HepG2 (cell line): ENCODE measurements around the gene SLC29A1. TPM values are rescaled to one million over a fixed set of nuclear protein-coding genes. Genes with fewer than 3 reads are reported as not detected.

ENCODE experiments used
- CCDC6 ChIP-seq: sonication (generic); formaldehyde crosslinking; IDR thresholded peaks from 2 replicates; pipeline ENCODE4 v1.8.1; 2022; ENCODE audit warnings: mild to moderate bottlenecking, missing genetic modification reagents, moderate library complexity
- ELF3 ChIP-seq: IDR thresholded peaks from 2 replicates; pipeline ENCODE4 v1.6.1; 2016; ENCODE audit warnings: missing genetic modification reagents, missing compliant biosample characterization
- KDM5B ChIP-seq: sonication (generic); formaldehyde crosslinking; IDR thresholded peaks from 2 replicates; pipeline ENCODE4 v1.4.0; 2020; ENCODE audit warnings: missing genetic modification reagents, mild to moderate bottlenecking, borderline replicate concordance
- KLF6 ChIP-seq: IDR thresholded peaks from 2 replicates; pipeline ENCODE4 v1.8.0; 2016; ENCODE audit warnings: missing biosample characterization, missing genetic modification reagents
- NFE2L2 ChIP-seq: fragments of 150-350 bp; IDR thresholded peaks from 2 replicates; pipeline ENCODE4 v1.6.1; 2014; ENCODE audit warnings: low read length
- NR0B2 ChIP-seq: sonication (generic); formaldehyde crosslinking; IDR thresholded peaks from 2 replicates; pipeline ENCODE4 v1.4.0; 2020; ENCODE audit warnings: mild to moderate bottlenecking, missing genetic modification reagents
- PAX8 ChIP-seq: sonication (generic); formaldehyde crosslinking; IDR thresholded peaks from 2 replicates; pipeline ENCODE4 v1.8.0; 2022; ENCODE audit warnings: mild to moderate bottlenecking, missing genetic modification reagents, borderline replicate concordance
- PITX1 ChIP-seq: sonication (generic); formaldehyde crosslinking; IDR thresholded peaks from 2 replicates; pipeline ENCODE4 v1.5.1; 2020; ENCODE audit warnings: mild to moderate bottlenecking, missing genetic modification reagents
- RBM39 ChIP-seq: fragments of 200-400 bp; formaldehyde crosslinking; IDR thresholded peaks from one replicate; pipeline ENCODE4 v1.6.1; 2018; ENCODE audit warnings: antibody characterized with exemption, mild to moderate bottlenecking, low read depth, low read length; ENCODE audit not compliant: poor library complexity, severe bottlenecking
- RFX1 ChIP-seq: fragments of 450-650 bp; IDR thresholded peaks from 2 replicates; pipeline ENCODE4 v1.6.1; 2017
- SNAPC2 ChIP-seq: sonication (generic); formaldehyde crosslinking; IDR thresholded peaks from 2 replicates; pipeline ENCODE4 v1.8.1; 2022; ENCODE audit warnings: mild to moderate bottlenecking, missing genetic modification reagents
- TFDP2 ChIP-seq: sonication (generic); formaldehyde crosslinking; IDR thresholded peaks from 2 replicates; pipeline ENCODE4 v1.4.0; 2020; ENCODE audit warnings: missing genetic modification reagents
- TOE1 ChIP-seq: sonication (generic); formaldehyde crosslinking; IDR thresholded peaks from 2 replicates; pipeline ENCODE4 v1.4.0; 2020; ENCODE audit warnings: mild to moderate bottlenecking, missing genetic modification reagents
- U2AF2 ChIP-seq: fragments of 200-400 bp; formaldehyde crosslinking; IDR thresholded peaks from 2 replicates; pipeline ENCODE4 v1.6.1; 2017; ENCODE audit warnings: low read depth, mild to moderate bottlenecking, low read length
- ZNF230 ChIP-seq: sonication (generic); formaldehyde crosslinking; IDR thresholded peaks from 2 replicates; pipeline ENCODE4 v1.4.0; 2020; ENCODE audit warnings: mild to moderate bottlenecking, missing genetic modification reagents
- ZNF274 ChIP-seq: sonication (generic); formaldehyde crosslinking; IDR thresholded peaks from 2 replicates; pipeline ENCODE4 v1.5.1; 2020; ENCODE audit warnings: mild to moderate bottlenecking, missing genetic modification reagents
- ZNF564 ChIP-seq: sonication (generic); formaldehyde crosslinking; IDR thresholded peaks from 2 replicates; pipeline ENCODE4 v1.8.1; 2023; ENCODE audit warnings: mild to moderate bottlenecking, missing genetic modification reagents
- ZNF605 ChIP-seq: sonication (generic); formaldehyde crosslinking; IDR thresholded peaks from 2 replicates; pipeline ENCODE4 v1.8.0; 2022; ENCODE audit warnings: mild to moderate bottlenecking, missing genetic modification reagents
- ZNF781 ChIP-seq: sonication (generic); formaldehyde crosslinking; IDR thresholded peaks from 2 replicates; pipeline ENCODE4 v1.5.1; 2020; ENCODE audit warnings: borderline replicate concordance, mild to moderate bottlenecking, missing genetic modification reagents; ENCODE audit errors: not compliant biosample characterization
- ZNF790 ChIP-seq: sonication (generic); formaldehyde crosslinking; IDR thresholded peaks from 2 replicates; pipeline ENCODE4 v1.8.0; 2022; ENCODE audit warnings: missing genetic modification reagents, mild to moderate bottlenecking, borderline replicate concordance
- ZNF792 ChIP-seq: IDR thresholded peaks from 2 replicates; pipeline ENCODE4 v1.6.1; 2016
- ZNF878 ChIP-seq: sonication (generic); formaldehyde crosslinking; IDR thresholded peaks from 2 replicates; pipeline ENCODE4 v1.8.1; 2023; ENCODE audit warnings: mild to moderate bottlenecking, missing genetic modification reagents, moderate library complexity
- ZUFSP ChIP-seq: sonication (generic); formaldehyde crosslinking; IDR thresholded peaks from 2 replicates; pipeline ENCODE4 v1.9.0; 2021; ENCODE audit warnings: missing genetic modification reagents, mild to moderate bottlenecking, borderline replicate concordance
- ZXDC ChIP-seq: sonication (generic); formaldehyde crosslinking; IDR thresholded peaks from 2 replicates; pipeline ENCODE4 v1.5.0; 2020; ENCODE audit warnings: mild to moderate bottlenecking, missing genetic modification reagents
- polyA plus RNA-seq, 8 experiments: library from polyadenylated mRNA; depleted of rRNA in 3 of 8; stranded (reverse) in 7 of 8; unstranded in 1 of 8; fragments of >200 nt; fragmentation: Illumina TruSeq in 4 of 8; extraction: Trizol in 4 of 8; gene quantifications; 2 replicates each; pipeline versions ENCODE4 v1.2.1 to v1.2.3, GENCODE V29; 2011 to 2016; ENCODE audit warnings: low read depth in 4 of 8, missing spikeins in 1 of 8, mixed read lengths in 1 of 8; ENCODE audit not compliant: insufficient read depth in 1 of 8
- total RNA-seq, 5 experiments: library from RNA; depleted of rRNA; stranded (reverse); fragments of >200 nt; fragmentation: Illumina TruSeq; extraction: Trizol; gene quantifications; 2 replicates each; pipeline ENCODE4 v1.2.3, GENCODE V29; 2016; ENCODE audit warnings: low read depth in 1 of 5

The SLC29A1 gene
- total and polyA plus RNA-seq, 2 of the 13 experiments (the other 11 are each of a cell fraction or from before 2014, with no cell fraction given), result 43.2 to 106 TPM

- TF ChIP-seq ZNF781 (CRISPR knock-in tag) (peak; percentile 50), PITX1 (0 out of 2 replicates have a peak, but pooled peaks have one; percentile 26), SNAPC2 (CRISPR knock-in tag) (no peak), ZNF878 (CRISPR knock-in tag) (peak; percentile 25; the same call in 1 of the 2 replicates), ZUFSP (CRISPR knock-in tag) (no peak), RBM39 (peak; percentile 95), ZNF792 (CRISPR knock-in tag) (no peak; the same call in 1 of the 2 replicates), KLF6 (CRISPR knock-in tag) (0 out of 2 replicates have a peak, but pooled peaks have one; percentile 67), PAX8 (CRISPR knock-in tag) (0 out of 2 replicates have a peak, but pooled peaks have one; percentile 6), ZNF564 (CRISPR knock-in tag) (0 out of 2 replicates have a peak, but pooled peaks have one; percentile 17), ZNF605 (CRISPR knock-in tag) (no peak), ELF3 (no peak), TOE1 (CRISPR knock-in tag) (no peak), ZNF274 (peak; percentile 70; the same call in 1 of the 2 replicates), CCDC6 (no peak), ZNF230 (CRISPR knock-in tag) (peak; percentile 54; the same call in 1 of the 2 replicates), TFDP2 (peak; percentile 37), NFE2L2 (peak; percentile 42; the same call in 1 of the 2 replicates), ZXDC (CRISPR knock-in tag) (peak; percentile 78), U2AF2 (no peak), KDM5B (CRISPR knock-in tag) (peak; percentile 73; the same call in 1 of the 2 replicates), RFX1 (no peak), NR0B2 (peak; percentile 37; the same call in 1 of the 2 replicates), ZNF790 (CRISPR knock-in tag) (0 out of 2 replicates have a peak, but pooled peaks have one; percentile 77)
Observed at GRCh38 chr6:44247338-44248302, 24.2 kb downstream of the SLC29A1 start (continued).
